ENCODE results near the gene MCM5. TPM values are rescaled to one million over a fixed set of nuclear protein-coding genes. Genes with fewer than 3 reads are reported as not detected.
"Not testable (repeated sequence)": the region's sequence is repeated elsewhere in the genome, so short reads cannot be mapped to it uniquely, and the experiment has no call there.

The MCM5 gene
- total RNA-seq, 2 experiments from 2014 or later: 21.6 to 22.6 TPM

DNA sequence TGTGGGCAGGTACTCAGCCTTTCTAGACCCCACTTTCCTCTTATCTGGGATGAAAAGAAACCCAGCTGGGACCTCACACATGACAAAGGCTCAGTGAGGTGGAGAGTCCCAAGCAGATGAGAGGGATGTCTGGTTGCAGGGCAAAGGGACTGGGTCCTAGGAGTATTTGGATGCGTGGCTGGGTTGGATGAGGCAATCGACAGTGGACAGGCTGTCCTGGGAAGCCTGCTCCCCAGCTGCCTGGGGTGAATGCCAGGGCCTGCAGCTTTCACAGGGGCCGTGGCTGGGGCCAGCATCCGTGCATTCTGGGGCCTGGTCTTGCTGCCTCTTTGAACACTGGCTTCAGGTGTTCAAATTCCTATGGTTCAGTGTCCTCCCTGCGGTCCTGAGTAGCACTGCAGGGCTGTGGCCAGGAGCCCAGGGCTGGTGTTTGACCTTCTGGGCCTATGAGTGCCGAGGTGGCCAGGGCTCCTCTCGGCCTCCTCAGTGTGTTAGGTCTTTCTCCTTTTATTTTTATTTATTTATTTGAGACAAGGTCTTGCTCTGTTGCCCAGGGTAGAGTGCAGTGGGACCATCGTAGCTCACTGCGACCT lies 65.3 kb downstream of the MCM5 start:
- no peak for ATAC-seq (ENCODE audit: poor library complexity)
- H3K36me3 ChIP-seq (ENCODE audit: insufficient read depth, low read length): no peaks in the 10 kb centered on the region
- ChIA-PET POLR2A (no interaction called here), CTCF (no interaction called here)
- Mint-ChIP-seq H3K4me3 (no peak overlapping the region), H3K4me1 (ENCODE audit: low read depth) (no peaks in the 10 kb centered on the region), H3K27me3 (no peaks in the 10 kb centered on the region), H3K9me3 (peaks cover 4% of the 10 kb centered on the region), H3K27ac (no peak overlapping the region), H3K36me3 (ENCODE audit: low read depth) (no peaks in the 10 kb centered on the region)
- H3K4me3 ChIP-seq (ENCODE audit: low read length): no peak overlapping the region
- H3K4me1 ChIP-seq (ENCODE audit: insufficient read depth, low read length): no peaks in the 10 kb centered on the region
- no peak for DNase-seq
- no peaks in the 10 kb centered on the region for H3K27me3 ChIP-seq (ENCODE audit: control insufficient read depth in 1 of 2, insufficient read depth in 2 of 2, low read length in 2 of 2)
- no peaks in the 10 kb centered on the region for H3K9me3 ChIP-seq (ENCODE audit: control insufficient read depth in 1 of 2, insufficient read depth in 1 of 2, low read length in 2 of 2)
- intact Hi-C loops (cut with DNase I, micrococcal nuclease): no loop called here
- H3K27ac ChIP-seq (ENCODE audit: low read depth in 1 of 2, low read length in 2 of 2): no peak overlapping the region
- TF ChIP-seq, protein P1, sequence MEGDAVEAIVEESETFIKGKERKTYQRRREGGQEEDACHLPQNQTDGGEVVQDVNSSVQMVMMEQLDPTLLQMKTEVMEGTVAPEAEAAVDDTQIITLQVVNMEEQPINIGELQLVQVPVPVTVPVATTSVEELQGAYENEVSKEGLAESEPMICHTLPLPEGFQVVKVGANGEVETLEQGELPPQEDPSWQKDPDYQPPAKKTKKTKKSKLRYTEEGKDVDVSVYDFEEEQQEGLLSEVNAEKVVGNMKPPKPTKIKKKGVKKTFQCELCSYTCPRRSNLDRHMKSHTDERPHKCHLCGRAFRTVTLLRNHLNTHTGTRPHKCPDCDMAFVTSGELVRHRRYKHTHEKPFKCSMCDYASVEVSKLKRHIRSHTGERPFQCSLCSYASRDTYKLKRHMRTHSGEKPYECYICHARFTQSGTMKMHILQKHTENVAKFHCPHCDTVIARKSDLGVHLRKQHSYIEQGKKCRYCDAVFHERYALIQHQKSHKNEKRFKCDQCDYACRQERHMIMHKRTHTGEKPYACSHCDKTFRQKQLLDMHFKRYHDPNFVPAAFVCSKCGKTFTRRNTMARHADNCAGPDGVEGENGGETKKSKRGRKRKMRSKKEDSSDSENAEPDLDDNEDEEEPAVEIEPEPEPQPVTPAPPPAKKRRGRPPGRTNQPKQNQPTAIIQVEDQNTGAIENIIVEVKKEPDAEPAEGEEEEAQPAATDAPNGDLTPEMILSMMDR (IDR thresholded peaks at IDR 0.05): no peak

DNA sequence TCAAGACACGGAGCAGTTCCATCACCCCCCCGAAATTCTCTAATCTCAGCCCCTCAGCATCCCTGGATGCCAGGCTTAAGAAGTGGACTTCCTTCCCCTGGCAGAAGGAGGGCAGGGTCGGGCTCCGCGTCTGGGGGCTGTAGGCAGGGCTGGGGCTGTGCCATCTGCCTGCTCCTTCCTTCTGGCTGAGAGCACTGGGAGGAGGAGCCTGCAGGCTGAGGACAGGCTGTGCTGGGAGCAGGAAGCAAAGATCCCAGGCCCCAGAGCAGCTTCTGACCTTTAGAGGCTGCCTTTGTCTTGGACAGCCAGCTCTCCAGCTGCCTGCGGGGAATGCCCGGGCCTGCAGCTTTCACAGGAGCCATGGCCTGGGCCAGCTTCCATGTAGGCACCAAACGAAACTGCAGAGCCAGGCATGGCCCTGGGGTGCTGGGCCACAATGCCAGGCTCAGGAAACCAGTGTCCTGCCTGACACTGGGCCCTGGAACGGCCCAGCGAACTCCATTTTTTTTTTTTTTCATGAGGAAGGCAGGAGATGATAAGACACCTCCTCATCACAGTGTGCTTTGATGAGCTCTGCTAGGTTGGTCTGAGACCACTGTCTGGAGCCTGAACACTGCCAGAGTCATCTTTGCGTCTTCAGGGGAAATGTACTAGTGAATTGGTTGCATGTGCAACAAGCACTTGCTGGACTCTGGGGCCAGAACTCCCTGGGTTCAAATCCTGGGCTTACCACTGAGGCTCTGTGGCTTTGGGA lies 67.9 kb downstream of the MCM5 start:
- H3K4me3 Mint-ChIP-seq: no peak overlapping the region
- CTCF ChIA-PET: no interaction called here
- DNase-seq: no peak
- TF ChIP-seq, protein P1 (IDR thresholded peaks at IDR 0.05): no peak
- POLR2A ChIA-PET: no interaction called here
- H3K36me3 Mint-ChIP-seq (ENCODE audit: low read depth): no peaks in the 10 kb centered on the region
- intact Hi-C loops (cut with DNase I, micrococcal nuclease): no loop called here
- ATAC-seq (ENCODE audit: poor library complexity): no peak
- Histone ChIP-seq H3K4me3 (ENCODE audit: low read length) (no peak overlapping the region), H3K9me3 (ENCODE audit: control insufficient read depth in 1 of 2, insufficient read depth in 1 of 2, low read length in 2 of 2) (no peaks in the 10 kb centered on the region), H3K27me3 (ENCODE audit: control insufficient read depth in 1 of 2, insufficient read depth in 2 of 2, low read length in 2 of 2) (no peaks in the 10 kb centered on the region), H3K27ac (ENCODE audit: low read depth in 1 of 2, low read length in 2 of 2) (no peak overlapping the region), H3K36me3 (ENCODE audit: insufficient read depth, low read length) (no peaks in the 10 kb centered on the region), H3K4me1 (ENCODE audit: insufficient read depth, low read length) (no peaks in the 10 kb centered on the region)
- H3K9me3 Mint-ChIP-seq: peaks cover 4% of the 10 kb centered on the region
- no peaks in the 10 kb centered on the region for H3K27me3 Mint-ChIP-seq
- H3K27ac Mint-ChIP-seq: no peak overlapping the region
- no peaks in the 10 kb centered on the region for H3K4me1 Mint-ChIP-seq (ENCODE audit: low read depth)

DNA sequence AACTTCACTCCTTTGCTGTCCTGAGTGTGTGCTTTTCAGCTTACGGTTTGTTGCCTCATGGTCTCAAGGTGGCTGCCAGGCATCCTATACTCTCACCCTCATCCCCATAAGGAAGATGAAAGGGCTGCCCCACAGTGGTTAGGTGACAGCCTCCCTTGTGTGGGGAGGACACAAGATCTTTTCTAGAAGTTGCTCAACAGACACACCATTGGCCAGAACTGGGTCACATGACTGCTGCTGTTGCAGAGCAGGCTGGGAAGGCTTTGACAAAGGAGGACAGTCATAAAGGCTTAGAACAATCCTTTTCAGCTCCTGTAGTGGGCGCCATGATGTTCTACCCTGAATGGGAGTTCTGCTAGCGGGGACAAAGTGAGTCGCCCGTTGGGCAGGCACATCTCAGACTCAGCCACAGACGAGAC lies 71.0 kb downstream of the MCM5 start:
- CTCF ChIA-PET: no interaction called here

DNA sequence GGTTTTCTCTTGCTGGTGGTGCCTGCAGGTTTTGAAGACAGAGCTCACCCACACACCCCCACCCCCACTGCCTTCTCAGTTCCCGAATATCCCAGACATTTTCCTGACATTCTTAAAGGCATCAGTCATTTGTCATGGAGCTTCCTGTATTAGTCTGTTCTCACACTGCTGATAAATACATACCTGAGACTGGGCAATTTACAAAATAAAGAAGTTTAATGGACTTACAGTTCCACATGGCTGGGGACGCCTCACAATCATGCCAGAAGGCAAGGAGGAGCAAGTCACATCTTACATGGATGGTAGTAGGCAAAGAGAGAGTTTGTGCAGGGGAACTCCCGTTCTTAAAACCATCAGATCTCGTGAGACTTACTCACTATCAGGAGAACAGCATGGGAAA lies 71.6 kb downstream of the MCM5 start:
- peaks cover 14% of the 10 kb centered on the region for H3K27me3 Mint-ChIP-seq
- DNase-seq; H3K4me3 Mint-ChIP-seq; CTCF ChIA-PET; H3K4me3 ChIP-seq (ENCODE audit: low read length); H3K4me1 ChIP-seq (ENCODE audit: insufficient read depth, low read length); ATAC-seq (ENCODE audit: poor library complexity); H3K36me3 Mint-ChIP-seq (ENCODE audit: low read depth); H3K27me3 ChIP-seq (ENCODE audit: control insufficient read depth in 1 of 2, insufficient read depth in 2 of 2, low read length in 2 of 2); intact Hi-C loops (cut with DNase I, micrococcal nuclease); H3K9me3 ChIP-seq (ENCODE audit: control insufficient read depth in 1 of 2, insufficient read depth in 1 of 2, low read length in 2 of 2); H3K36me3 ChIP-seq (ENCODE audit: insufficient read depth, low read length); H3K27ac ChIP-seq (ENCODE audit: low read depth in 1 of 2, low read length in 2 of 2); POLR2A ChIA-PET; H3K4me1 Mint-ChIP-seq (ENCODE audit: low read depth); H3K27ac Mint-ChIP-seq; H3K9me3 Mint-ChIP-seq: not testable (repeated sequence)

More for the DNA sequence above, 71.0 kb downstream of the MCM5 start:
- Histone ChIP-seq H3K4me1 (ENCODE audit: insufficient read depth, low read length) (no peaks in the 10 kb centered on the region), H3K9me3 (ENCODE audit: control insufficient read depth in 1 of 2, insufficient read depth in 1 of 2, low read length in 2 of 2) (no peaks in the 10 kb centered on the region), H3K36me3 (ENCODE audit: insufficient read depth, low read length) (no peaks in the 10 kb centered on the region), H3K4me3 (ENCODE audit: low read length) (no peak overlapping the region), H3K27me3 (ENCODE audit: control insufficient read depth in 1 of 2, insufficient read depth in 2 of 2, low read length in 2 of 2) (no peaks in the 10 kb centered on the region), H3K27ac (ENCODE audit: low read depth in 1 of 2, low read length in 2 of 2) (no peak overlapping the region)
- Mint-ChIP-seq H3K4me3 (no peak overlapping the region), H3K4me1 (ENCODE audit: low read depth) (no peaks in the 10 kb centered on the region), H3K9me3 (no peaks in the 10 kb centered on the region), H3K27ac (no peak overlapping the region), H3K27me3 (peaks cover 9% of the 10 kb centered on the region), H3K36me3 (ENCODE audit: low read depth) (no peaks in the 10 kb centered on the region)
- intact Hi-C loops (cut with DNase I, micrococcal nuclease): no loop called here
- TF ChIP-seq, protein P1 (IDR thresholded peaks at IDR 0.05): no peak
- POLR2A ChIA-PET: no interaction called here
- ATAC-seq (ENCODE audit: poor library complexity) (no peak), DNase-seq (no peak)

Data from CD4-positive, alpha-beta T cell (primary cell).